HUDEP-2 (cell line): ENCODE data around the gene PIGZ.

Source experiments
- DNase-seq, 76 experiments: peaks; one replicate each; lab custom pipeline; 2025; ENCODE audit not compliant: unreplicated experiment in 76 of 76; lab: John Stamatoyannopoulos, UW

The PIGZ gene

DNA sequence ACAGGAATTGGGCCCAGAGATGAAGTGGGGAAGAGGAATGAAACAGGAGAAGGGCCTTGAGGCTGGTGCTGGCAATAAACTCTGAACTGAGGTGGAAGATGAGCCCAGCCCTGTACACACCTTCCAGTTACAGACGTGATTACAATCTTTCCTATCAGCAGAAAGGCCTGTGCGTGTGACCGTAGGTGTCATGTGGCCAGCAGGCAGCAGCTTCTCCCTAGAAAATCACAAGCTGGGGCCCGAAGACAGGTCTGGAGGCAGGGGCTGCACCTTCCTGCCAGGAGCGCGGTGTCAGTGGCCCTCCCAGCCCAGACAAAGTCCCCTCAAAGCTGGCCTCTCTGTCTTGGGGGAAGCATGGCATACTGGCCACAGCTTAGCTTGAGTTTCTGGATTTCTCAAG lies 16.7 kb upstream of the PIGZ start:
- no peak for DNase-seq

DNA sequence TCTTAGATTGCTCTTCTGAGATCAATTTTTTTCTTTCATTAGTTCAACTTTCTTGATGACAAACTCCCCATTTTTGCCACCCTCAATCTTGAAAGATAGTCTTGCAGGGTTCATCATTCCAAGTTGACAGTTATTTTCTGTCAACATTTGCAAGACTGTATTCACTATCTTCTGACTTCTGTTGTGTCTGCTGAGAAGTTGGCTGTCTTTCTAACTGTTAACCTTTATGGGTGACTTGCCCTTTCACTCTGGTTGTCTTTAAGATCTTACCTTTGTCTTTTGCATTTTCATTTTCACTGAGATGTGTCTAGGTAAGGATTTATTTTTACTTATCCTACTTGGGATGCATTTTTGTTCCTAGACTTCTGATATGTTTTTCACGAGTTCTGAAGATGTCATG lies 14.6 kb upstream of the PIGZ start:
- no peak for DNase-seq

DNA sequence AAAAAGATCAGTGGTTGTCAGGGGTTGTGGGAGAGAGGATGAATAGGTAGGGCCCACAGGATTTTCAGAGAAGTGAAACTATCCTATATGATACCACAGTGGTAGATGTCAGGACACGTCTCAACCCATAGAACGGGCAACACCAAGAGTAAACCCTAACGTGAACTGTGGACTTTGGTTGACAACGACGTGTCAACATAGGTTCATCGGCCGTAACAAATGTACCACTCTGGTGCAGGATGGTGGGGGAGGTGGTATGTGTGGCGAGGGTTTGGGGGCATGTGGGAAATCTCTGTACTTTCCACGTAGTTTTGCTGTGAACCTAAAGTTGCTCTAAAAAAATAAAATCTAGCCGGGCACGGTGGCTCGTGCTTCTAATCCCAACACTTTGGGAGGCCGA lies 13.0 kb upstream of the PIGZ start:
- no peak for DNase-seq

DNA sequence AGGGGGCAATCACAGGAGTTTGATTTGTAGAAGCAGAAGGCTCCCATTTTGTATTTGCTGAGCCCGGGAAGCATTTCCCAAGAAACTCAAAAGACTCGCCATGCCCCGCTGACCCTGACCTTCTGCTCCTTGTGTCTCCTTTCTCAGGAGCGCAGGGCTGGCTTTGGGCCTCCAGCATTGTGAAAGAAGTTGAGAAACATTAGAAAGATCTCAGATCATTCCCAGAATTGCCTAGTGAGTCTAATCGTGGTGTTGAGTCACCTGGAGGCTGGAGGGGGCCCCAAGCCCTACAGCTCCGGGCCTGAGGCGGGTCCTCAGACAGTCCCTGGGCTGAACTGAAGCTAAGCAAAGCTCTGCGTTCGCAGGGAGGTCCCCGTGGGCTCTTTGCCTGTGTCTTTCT lies 10.9 kb upstream of the PIGZ start:
- DNase-seq: no peak

DNA sequence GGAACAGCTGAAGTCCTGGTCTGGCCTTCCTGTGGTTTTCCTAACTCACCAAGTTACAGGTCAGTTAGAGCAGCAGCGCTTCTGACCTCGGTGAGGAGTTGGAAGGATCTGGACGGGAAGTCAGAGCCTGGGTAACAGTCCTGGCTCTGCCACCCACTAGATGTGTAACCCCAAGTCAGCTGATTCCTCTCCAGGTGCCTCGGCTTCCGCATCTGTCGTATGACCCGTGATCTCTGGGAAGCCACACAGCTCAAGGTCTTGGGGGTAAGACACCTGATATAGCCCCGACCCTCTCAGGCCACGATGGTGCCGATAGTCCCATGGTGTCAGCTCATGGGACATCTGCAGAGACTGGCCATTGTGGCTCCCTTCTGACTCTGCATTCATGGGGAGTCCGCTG lies 8.3 kb upstream of the PIGZ start:
- no peak for DNase-seq

DNA sequence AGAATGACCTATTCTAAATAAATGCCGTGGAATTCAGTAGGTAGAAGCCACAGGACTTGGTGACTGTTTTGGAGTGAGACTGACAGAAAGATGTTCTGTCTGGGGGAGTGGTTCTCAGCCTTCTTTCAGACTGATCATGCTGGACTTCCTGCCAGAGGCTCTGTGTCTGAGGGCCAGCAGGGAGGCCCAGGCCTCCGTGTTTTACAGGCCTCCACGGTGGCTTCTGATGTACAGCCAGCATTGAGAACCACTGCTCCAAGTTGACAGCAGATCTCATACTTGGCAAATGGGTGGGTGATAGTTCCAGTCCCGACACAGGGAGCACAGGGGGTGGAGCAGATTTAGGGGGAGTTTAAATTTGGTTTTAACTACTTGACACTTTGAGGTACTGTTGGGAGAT lies 6.7 kb upstream of the PIGZ start:
- DNase-seq: no peak

DNA sequence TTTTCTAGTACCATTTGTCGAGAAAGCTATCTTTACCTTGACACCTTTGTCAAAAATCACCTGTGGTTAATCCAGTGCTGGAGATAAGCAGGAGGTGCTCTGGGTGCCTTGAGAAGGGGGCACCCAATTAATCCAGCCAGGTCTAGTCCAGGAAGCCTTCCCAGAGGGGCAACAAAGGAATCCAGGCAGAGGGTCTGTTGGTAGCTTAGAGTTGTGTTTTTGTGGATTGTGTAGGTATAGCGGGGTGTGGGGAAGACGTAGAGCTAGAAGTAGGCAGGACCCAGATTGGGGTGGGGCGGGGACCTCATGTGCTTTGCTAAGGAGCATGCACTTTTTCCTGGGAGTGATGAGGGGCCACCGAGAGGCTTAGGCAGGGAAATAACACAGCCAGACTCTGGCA lies 6.0 kb upstream of the PIGZ start:
- no peak for DNase-seq

DNA sequence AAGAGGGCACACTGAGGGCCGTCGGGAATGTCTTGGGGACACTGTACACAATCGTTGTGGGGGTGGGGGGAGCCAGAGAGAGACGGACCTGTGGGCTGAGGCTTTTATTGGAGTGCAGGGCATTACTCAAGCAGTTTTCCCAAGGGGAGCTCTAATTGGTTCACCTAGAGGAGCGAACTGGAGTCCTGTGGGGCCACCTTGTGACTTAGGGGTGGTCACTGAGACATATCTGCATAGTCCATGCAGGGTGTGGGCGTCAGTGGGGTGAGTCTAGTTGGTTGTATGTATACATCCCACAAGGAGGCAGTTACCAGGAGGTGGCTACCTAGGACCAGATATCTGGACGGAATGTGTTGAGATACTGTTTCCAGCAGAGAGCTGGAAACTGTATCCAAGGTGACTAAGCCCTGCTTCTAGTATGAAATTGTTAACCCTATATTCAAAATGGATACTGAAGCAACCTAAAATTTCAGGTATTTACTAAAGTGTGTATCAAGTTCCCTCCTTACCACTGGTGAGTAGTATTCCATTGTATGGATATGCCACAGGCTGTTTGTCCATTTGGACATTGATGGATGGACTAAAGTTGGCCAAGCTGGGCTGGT lies 2.6 kb upstream of the PIGZ start:
- peak in 44 of 76 experiments; percentile 7 to 82 (median 38) for DNase-seq

DNA sequence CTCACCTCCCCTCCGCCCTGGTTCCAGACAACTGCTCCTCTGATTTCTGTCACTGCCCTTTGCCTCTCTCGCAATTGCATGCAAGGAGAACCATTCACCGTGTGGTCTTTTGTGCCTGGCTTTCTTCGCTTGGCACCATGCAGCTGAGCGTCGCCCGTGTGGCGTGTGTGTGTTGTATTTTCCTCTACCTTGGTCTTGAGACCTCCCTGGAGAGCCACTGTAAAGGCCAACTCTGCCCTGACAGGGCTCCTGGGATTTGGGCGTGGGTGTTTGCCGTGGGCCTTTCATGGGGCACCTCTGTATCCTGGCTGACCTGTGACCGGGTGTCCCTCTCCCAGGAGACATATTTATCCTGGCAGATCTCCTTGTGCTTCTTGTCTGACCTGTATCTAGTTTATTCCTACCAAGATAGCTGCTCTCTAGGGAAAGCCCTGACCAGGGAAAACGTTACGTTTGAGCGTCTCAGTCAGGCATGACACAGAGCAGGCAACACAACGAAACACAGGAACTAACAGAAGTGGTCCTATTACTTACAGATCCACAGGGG lies 2.0 kb upstream of the PIGZ start:
- no peak for DNase-seq

DNA sequence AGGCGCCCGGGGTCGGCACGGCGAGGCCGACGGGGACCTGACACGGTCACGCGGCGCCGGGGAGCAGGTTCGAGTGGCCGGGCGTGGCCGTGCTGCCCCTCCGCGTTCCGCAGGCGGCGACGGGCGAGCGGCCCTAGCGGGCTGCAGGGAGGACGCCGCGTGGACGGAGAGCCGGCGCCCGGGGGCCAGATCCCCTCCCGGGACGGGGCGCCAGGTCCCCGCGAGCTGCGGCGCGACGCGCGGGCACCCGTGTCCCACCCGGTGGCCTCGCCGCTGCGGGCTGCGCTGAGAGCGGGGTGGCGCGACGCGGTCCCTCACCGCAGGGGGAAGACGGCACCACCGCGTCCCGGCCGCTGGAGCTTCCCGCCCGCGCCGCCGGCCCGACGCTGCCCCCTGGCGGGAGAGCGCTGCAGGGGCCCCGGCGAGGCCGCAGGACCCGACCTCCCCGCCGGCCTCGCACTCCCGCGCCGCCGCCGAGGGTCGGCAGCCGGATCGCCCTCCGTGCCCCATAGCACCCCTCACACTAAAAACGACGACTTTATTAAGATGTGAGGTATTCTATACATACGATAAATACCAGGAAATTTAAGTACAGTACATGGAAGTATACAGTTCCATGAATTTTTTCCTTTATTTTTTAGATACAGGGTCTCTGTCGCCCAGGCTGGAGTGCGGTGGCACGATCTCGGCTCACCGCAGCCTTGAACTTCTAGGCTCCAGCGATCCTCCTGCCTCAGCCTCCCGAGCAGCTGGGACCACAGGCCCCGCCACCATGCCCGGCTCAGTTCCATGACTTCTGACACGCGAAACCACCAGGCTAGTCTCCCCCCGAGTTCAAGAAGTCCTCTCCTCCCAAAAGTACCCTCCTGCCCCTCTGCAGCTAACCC lies 1.3 kb upstream of the PIGZ start:
- peak in 58 of 76 experiments; percentile 3 to 71 (median 48) for DNase-seq

DNA sequence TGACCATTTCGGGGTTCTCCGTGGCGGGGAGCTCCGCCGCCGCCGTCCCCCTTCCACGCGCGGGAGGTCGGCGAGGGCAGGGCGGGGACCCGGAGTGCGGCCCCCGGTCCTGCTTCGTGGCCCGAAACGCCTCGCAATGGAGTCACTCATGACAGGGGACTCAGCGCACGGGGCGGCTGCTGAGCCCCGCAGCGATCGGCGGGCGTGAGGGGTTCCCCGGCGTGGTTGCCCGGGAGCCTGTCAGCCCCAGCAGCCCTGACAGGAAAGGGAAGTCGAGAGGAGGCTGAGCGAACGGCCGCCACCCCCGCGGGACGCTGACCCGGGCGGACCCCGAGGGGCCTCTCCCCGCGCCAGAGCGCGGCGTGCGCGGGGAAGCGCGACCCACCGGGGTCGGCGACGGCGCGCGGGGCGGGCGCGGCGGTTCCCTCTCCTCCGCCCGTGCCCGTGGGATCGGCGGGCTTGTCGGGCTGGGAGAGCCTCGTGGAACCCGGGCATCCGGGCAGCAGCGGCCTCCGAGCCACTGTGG lies 564 bp upstream of the PIGZ start:
- peak in 32 of 76 experiments; percentile 6 to 61 (median 25) for DNase-seq

DNA sequence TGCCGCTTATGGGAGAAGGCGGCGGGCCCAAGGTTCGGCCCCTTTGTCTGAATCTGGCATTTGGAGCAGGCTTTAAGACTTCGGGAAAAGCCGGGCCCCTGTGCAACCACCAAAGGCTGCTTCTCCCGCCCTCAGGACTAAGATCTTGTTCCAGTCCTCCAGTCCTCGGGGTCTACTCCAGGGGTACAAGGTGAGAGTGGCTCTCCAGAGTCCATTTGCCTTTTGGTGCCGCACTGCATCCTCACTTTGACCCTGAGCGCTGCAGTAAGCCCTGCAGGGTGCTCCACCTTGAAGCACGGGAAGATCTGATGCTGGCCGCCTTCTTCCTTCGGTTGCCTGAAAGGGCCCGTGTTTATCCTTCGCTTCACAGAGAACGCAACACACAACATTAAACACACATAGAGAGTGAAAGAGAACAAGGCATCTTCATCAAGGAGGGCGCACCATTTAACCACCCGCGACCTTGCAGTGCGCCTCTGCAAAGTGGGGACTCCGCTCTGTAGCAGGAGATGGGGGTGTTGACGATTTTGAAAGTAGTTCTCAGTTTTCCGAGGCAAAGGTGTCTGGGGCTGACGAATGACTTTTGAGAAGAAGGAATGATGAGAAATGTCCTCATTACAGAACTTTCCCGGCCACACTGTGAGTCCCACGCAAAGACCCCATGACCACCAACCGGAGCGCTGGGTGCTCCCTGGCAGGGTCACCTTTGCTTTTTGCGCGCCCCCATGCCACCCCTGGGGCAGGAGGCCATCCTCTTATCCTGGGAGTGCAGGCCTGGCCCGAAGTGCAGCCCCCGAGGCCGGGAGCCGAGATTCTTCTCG lies 1.0 kb downstream of the PIGZ start:
- DNase-seq: no peak

DNA sequence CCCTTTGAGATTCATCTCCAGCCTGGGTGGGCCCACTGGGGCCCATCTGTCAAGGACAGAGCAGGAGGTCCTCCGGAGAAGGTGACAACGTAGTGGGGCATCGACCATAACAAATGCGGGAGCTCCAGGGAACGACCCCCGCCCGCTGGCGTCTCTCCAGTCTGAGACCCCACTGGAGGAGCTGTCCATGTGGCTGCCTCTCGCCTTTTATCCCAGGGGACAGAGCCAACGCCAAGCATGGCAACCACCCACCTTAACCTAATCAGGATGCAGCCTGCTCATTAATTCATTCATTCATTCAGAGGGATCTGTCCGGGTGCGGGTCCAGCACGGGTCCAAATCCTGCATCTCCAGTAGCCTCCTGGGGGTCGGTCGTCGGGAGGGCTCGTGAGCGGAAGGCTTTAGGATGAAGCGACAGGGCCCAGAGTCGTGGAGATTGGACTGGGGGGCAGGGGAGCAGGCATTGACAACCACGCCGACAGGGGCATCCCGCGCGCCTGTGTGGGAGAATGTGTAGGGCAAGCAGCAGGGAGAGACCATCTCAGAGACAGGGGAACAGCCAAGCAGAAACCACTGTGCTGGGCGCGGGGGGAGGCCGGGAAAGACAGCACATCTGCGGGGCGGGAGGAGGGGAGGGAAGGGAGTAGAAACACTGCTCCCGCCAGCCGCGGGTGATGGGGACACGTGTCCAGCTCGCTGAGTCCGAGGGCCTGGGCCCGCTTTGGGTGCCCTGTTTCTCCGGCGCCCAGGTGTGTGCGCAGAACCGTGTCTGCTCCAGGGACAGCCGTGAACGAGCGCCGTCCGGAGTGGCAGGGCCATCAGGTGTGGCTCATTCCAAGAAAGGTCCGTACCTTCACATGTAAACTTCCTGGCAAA lies 1.9 kb downstream of the PIGZ start:
- no peak for DNase-seq

DNA sequence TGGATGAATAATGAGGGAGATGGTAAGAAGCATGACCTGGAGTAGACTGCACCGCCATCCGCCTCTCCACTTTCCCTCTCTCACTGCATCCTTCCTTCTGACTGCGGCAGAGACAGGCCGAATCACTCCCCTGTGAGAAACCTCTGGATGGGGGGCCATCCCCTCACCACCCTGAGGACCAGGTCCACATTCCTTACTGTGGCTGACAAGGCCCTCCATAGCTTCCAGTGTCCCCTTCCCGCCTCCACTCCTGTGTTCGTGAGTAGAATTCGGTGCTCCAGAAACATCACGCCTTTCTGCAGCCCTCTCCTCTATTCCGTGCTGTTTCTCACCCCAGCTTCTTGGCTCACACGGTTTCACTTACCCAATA lies 2.8 kb downstream of the PIGZ start:
- no peak for DNase-seq

DNA sequence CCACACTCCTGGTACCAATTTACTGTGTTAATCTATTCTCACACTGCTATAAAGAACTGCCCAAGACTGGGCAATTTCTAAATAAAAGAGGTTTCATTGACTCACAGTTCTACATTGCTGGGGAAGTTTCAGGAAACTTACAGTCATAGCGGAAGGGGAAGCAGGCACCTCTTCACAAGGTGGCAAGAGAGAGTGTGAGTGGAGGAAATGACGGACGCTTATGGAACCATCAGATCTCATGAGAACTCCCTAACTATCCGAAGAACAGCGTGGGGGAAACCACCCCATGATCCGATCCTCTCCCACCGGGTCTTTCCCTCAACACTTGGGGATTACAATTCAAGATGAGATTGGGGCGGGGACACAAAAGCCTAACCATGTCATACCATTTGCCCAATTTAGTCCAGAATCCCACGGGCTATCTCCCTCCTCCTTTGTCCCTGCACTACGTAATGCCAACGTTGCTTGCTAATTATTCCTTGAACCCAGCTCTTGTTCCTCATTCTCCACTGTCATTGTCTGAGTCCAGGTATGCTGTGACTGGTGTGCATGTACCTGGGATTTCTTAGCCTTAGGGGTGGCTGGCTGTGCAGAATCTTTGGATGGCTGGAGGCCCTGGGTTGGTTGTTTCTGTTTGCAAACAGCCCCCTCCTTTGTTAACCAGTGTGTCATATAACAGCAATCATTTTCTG lies 3.4 kb downstream of the PIGZ start:
- no peak for DNase-seq

DNA sequence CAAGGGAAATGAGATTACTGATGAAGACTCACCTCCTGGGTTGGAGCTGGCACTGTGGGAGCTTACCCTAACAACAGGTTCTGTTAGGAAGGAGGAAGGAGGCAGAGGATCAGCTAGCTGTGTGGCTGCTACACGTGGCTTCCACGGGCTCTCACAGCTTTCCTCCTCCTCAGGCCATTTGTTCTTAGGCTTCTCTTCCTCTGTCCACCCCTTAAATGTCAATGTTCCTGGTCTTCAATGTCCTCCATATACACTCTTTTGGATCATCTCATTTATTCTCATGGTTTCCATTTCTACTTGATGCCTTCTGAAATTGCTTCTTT lies 5.0 kb downstream of the PIGZ start:
- DNase-seq: no peak

DNA sequence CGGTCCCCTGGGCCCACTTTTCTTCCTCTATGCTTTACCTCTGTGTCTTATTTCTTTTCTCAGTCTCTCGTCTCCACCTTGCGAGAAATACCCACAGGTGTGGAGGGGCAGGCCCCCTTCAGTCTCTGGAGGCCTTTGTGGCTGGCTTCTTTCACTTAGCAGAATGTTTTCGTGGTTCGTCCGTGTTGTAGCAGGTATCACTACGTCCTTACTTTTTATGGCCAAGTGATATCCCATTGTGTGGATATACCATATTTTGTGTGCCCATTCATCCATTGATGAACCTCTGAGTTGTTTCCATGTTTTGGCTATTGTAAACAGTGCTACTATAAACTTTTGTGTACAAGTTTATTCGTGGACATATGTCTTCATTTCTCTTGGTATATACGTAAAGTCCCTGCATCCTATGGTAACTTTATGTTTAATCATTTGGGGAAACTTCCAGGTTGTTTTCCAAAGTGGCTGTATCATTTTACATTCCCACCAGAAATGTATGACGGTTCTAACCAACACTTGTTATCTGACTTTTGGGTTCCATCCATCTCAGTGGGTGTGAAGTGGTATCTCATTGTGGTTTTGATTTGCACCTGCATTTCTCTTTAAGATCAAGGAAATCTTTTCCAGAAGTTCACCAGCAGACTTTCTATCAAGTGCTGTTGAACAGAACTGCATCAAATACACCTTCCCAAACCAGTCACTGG lies 5.6 kb downstream of the PIGZ start:
- no peak for DNase-seq

DNA sequence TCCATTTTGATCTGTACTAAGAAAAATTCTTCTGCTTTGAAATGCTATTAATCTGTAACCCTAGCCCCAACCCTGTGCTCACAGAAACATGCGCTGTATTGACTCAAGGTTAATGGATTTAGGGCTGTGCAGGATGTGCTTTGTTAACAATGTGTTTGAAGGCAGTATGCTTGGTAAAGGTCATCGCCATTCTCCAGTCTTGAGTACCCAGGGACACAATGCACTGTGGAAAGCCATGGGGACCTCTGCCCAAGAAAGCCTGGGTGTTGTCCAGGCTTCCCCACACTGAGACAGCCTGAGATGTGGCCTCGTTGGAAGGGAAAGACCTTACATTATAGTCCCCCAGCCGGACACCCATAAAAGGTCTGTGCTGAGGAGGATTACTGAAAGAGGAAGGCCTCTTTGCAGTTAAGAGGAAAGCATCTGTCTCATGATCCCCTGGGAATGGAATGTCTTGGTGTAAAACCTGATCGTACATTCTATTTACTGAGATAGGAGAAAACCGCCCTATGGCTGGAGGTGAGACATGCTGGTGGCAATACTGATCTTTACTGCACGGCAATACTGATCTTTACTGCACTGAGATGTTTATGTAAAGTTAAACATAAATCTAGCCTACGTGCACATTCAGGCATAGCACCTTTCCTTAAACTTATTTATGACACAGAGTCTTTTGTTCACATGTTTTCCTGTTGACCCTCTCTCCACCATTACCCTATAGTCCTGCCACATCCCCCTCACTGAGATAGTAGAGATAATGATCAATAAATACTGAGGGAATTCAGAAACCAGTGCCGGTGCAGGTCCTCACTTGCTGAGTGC lies 6.3 kb downstream of the PIGZ start:
- no peak for DNase-seq
